ENCODE data around the gene BCLAF3. TPM values are rescaled to one million over a fixed set of nuclear protein-coding genes. Genes with fewer than 3 reads are reported as not detected.
A peak's percentile ranks its signal among the peaks of the same experiment; 100 is the strongest.

Gene BCLAF3
- total and polyA plus RNA-seq, 9 of the 15 experiments (the other 6 are each of a cell fraction or from before 2014, with no cell fraction given): 0.73 to 4.6 (median 2.5) TPM

DNA sequence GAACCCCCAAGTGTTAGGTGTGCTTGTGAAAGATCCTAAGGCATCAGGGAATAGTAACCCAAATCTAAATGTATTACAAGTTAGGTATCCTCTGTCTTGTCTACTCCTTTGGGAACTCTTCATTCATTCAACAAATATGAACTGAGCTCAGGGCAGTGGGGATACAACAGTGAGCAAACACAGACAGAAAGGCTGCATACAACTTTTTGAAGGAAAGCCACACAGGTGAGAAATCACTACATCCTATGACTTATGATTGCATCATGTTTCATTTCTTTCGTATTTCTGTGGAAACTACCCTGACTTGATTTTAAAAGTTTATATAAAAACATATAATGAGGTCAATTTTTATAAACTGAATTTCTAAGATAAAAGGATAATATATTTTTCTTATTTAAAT lies 43.2 kb downstream of the BCLAF3 start:
- H3K27ac ChIP-seq (ENCODE audit: extremely low read depth, low read depth, low read length): no peak overlapping the region
- H3K4me2 ChIP-seq (ENCODE audit: insufficient read depth, low read length): no peak overlapping the region
- no TSS peak for BruUV-seq (replicated peaks)
- H3K9me3 ChIP-seq (replicated peaks; ENCODE audit: control insufficient read depth, insufficient read depth, low read depth, low read length): no peaks in the 10 kb centered on the region
- POLR2A ChIA-PET: no interaction called here
- H3K4me1 ChIP-seq (replicated peaks in 1 of 2; ENCODE audit: control insufficient read depth in 2 of 2, insufficient read depth in 2 of 2, low read length in 2 of 2): no peaks in the 10 kb centered on the region
- FAIRE-seq (no peak), DNase-seq (ENCODE audit: extremely low read depth in 1 of 4, low spot score in 3 of 4) (no peak), ATAC-seq (no peak)
- in situ Hi-C loops (cut with MboI) (no loop called here), intact Hi-C loops (cut with micrococcal nuclease) (no loop called here)
- H3K36me3 ChIP-seq (ENCODE audit: control insufficient read depth, insufficient read depth, low read length): no peaks in the 10 kb centered on the region
- H2AFZ ChIP-seq (ENCODE audit: low read depth, low read length): no peak overlapping the region
- H3K27me3 ChIP-seq (ENCODE audit: control insufficient read depth in 2 of 2, insufficient read depth in 2 of 2, low read length in 2 of 2): no peaks in the 10 kb centered on the region
- no peak overlapping the region for H3K4me3 ChIP-seq
- 22% methylated on average over 1 of the region's 1 CpG for WGBS (ENCODE audit: insufficient coverage, low coverage, missing lambda C conversion rate)
- H3K79me2 ChIP-seq (ENCODE audit: control insufficient read depth, insufficient read depth, low read length): no peaks in the 10 kb centered on the region
- no peak overlapping the region for H3K9ac ChIP-seq (ENCODE audit: insufficient read depth in 1 of 2, low read depth in 2 of 2, low read length in 2 of 2)
- no peaks in the 10 kb centered on the region for H3K9me1 ChIP-seq (ENCODE audit: control insufficient read depth, insufficient read depth, low read length)
- H4K20me1 ChIP-seq (replicated peaks; ENCODE audit: control insufficient read depth, insufficient read depth, low read length): no peaks in the 10 kb centered on the region
- CTCF ChIA-PET (ENCODE audit: low intra/inter-chr PET ratio): no interaction called here
- TF ChIP-seq CEBPG (CRISPR knock-in tag; IDR thresholded peaks at IDR 0.05) (no peak), CEBPG (tag; conservative IDR thresholded peaks at IDR 0.05 in 1 of 2, IDR thresholded peaks at IDR 0.05 in 1 of 2) (0 out of 4 replicates have a peak, but pooled peaks of 1 of the 2 experiments have one; percentile 23), GATAD2B (IDR thresholded peaks at IDR 0.05; ENCODE audit: borderline replicate concordance) (no peak), NR1H2 (CRISPR knock-in tag; IDR thresholded peaks at IDR 0.05) (no peak), PPARD (CRISPR knock-in tag; IDR thresholded peaks at IDR 0.05) (no peak), PHTF2 (CRISPR knock-in tag; IDR thresholded peaks at IDR 0.05) (no peak), ELF2 (CRISPR knock-in tag; IDR thresholded peaks at IDR 0.05) (no peak), SREBF1 (IDR thresholded peaks at IDR 0.05; ENCODE audit: borderline replicate concordance, low read depth, low read length) (no peak), TARDBP (IDR thresholded peaks at IDR 0.05) (no peak)
- TF ChIP-seq, protein P1, sequence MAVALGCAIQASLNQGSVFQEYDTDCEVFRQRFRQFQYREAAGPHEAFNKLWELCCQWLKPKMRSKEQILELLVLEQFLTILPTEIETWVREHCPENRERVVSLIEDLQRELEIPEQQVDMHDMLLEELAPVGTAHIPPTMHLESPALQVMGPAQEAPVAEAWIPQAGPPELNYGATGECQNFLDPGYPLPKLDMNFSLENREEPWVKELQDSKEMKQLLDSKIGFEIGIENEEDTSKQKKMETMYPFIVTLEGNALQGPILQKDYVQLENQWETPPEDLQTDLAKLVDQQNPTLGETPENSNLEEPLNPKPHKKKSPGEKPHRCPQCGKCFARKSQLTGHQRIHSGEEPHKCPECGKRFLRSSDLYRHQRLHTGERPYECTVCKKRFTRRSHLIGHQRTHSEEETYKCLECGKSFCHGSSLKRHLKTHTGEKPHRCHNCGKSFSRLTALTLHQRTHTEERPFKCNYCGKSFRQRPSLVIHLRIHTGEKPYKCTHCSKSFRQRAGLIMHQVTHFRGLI (CRISPR knock-in tag; IDR thresholded peaks at IDR 0.05): no peak
- TF ChIP-seq, protein P2, sequence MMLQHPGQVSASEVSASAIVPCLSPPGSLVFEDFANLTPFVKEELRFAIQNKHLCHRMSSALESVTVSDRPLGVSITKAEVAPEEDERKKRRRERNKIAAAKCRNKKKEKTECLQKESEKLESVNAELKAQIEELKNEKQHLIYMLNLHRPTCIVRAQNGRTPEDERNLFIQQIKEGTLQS (IDR thresholded peaks at IDR 0.05): 0 out of 2 replicates have a peak, but pooled peaks have one; percentile 15
- TF ChIP-seq, protein P2 (CRISPR knock-in tag; conservative IDR thresholded peaks at IDR 0.05): no peak
- TF ChIP-seq, protein P3, sequence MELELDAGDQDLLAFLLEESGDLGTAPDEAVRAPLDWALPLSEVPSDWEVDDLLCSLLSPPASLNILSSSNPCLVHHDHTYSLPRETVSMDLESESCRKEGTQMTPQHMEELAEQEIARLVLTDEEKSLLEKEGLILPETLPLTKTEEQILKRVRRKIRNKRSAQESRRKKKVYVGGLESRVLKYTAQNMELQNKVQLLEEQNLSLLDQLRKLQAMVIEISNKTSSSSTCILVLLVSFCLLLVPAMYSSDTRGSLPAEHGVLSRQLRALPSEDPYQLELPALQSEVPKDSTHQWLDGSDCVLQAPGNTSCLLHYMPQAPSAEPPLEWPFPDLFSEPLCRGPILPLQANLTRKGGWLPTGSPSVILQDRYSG (tag; conservative IDR thresholded peaks at IDR 0.05; ENCODE audit: low read depth): no peak

All from K562 (cell line).